ENCODE measurements around the gene PEX14.

GRCh38 chr1:10513199-10513598 lies 38.4 kb downstream of the PEX14 start:
- TF ChIP-seq, protein P1, sequence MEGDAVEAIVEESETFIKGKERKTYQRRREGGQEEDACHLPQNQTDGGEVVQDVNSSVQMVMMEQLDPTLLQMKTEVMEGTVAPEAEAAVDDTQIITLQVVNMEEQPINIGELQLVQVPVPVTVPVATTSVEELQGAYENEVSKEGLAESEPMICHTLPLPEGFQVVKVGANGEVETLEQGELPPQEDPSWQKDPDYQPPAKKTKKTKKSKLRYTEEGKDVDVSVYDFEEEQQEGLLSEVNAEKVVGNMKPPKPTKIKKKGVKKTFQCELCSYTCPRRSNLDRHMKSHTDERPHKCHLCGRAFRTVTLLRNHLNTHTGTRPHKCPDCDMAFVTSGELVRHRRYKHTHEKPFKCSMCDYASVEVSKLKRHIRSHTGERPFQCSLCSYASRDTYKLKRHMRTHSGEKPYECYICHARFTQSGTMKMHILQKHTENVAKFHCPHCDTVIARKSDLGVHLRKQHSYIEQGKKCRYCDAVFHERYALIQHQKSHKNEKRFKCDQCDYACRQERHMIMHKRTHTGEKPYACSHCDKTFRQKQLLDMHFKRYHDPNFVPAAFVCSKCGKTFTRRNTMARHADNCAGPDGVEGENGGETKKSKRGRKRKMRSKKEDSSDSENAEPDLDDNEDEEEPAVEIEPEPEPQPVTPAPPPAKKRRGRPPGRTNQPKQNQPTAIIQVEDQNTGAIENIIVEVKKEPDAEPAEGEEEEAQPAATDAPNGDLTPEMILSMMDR (IDR thresholded peaks at IDR 0.05; ENCODE audit: insufficient read depth, low read length): no peak
- no peak for TF ChIP-seq POLR2AphosphoS5 (IDR thresholded peaks at IDR 0.05; ENCODE audit: low read depth)
- TF ChIP-seq, protein P2, sequence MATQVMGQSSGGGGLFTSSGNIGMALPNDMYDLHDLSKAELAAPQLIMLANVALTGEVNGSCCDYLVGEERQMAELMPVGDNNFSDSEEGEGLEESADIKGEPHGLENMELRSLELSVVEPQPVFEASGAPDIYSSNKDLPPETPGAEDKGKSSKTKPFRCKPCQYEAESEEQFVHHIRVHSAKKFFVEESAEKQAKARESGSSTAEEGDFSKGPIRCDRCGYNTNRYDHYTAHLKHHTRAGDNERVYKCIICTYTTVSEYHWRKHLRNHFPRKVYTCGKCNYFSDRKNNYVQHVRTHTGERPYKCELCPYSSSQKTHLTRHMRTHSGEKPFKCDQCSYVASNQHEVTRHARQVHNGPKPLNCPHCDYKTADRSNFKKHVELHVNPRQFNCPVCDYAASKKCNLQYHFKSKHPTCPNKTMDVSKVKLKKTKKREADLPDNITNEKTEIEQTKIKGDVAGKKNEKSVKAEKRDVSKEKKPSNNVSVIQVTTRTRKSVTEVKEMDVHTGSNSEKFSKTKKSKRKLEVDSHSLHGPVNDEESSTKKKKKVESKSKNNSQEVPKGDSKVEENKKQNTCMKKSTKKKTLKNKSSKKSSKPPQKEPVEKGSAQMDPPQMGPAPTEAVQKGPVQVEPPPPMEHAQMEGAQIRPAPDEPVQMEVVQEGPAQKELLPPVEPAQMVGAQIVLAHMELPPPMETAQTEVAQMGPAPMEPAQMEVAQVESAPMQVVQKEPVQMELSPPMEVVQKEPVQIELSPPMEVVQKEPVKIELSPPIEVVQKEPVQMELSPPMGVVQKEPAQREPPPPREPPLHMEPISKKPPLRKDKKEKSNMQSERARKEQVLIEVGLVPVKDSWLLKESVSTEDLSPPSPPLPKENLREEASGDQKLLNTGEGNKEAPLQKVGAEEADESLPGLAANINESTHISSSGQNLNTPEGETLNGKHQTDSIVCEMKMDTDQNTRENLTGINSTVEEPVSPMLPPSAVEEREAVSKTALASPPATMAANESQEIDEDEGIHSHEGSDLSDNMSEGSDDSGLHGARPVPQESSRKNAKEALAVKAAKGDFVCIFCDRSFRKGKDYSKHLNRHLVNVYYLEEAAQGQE (IDR thresholded peaks at IDR 0.05; ENCODE audit: insufficient replicate concordance, low read depth): no peak
- TF ChIP-seq SPI1 (IDR thresholded peaks at IDR 0.05; ENCODE audit: borderline replicate concordance, low read depth): no peak

Measured in HL-60 (cell line).